GM12878 (cell line): ENCODE results near the gene SRBD1. TPM values are rescaled to one million over a fixed set of nuclear protein-coding genes. Genes with fewer than 3 reads are reported as not detected.

ENCODE experiments used
- ATAC-seq: fragments of 200-7000 bp; cut with Tn5 transposase; 3 replicates; pipeline ENCODE4 v1.9.1; 2020; ENCODE audit warnings: mild to moderate bottlenecking, moderate library complexity
- BruUV-seq: library from RNA; stranded (reverse); fragments of 400-500 nt; replicated peaks from 2 replicates; lab custom pipeline; 2021; lab: Mats Ljungman, UMichigan
- CTCF ChIA-PET: fragments of 300-600 bp; sonication (Branson Sonifier 250); formaldehyde crosslinking; extraction: SDS; loops from one replicate; lab custom pipeline; 2021; ENCODE audit warnings: inconsistent platforms; lab: Yijun Ruan, JAX
- POLR2A ChIA-PET: fragments of 350-600 bp; formaldehyde crosslinking; extraction: SDS; loops from one replicate; lab custom pipeline; 2021; ENCODE audit warnings: inconsistent platforms; lab: Charles Lee
- RAD21 ChIA-PET: fragments of 300-600 bp; sonication (Branson Sonifier 250); formaldehyde crosslinking; loops from one replicate; lab custom pipeline; 2023; ENCODE audit warnings: antibody characterized with exemption; ENCODE audit not compliant: unreplicated experiment; lab: Charles Lee
- SMC1A ChIA-PET: fragments of 300-600 bp; sonication (Branson Sonifier 250); formaldehyde crosslinking; loops from one replicate; lab custom pipeline; 2023; ENCODE audit not compliant: unreplicated experiment, uncharacterized antibody; lab: Charles Lee
- DNase-seq: peaks from one replicate; pipeline ENCODE4 v3.0.0-alpha.2; 2011; ENCODE audit warnings: low read depth, low spot score
- FAIRE-seq: peaks from 3 replicates; lab custom pipeline; 2011; peaks lifted over from hg19 to GRCh38; lab: Jason Lieb, UNC
- H2AFZ ChIP-seq: 2 replicates; pipeline ENCODE4 v1.6.0; 2011; ENCODE audit warnings: low read depth, low read length, control low read depth; ENCODE audit not compliant: control insufficient read depth
- H3K27ac ChIP-seq: 2 replicates; pipeline ENCODE4 v1.5.1; 2011; ENCODE audit warnings: control low read depth; ENCODE audit not compliant: control insufficient read depth, insufficient read depth
- H3K27me3 ChIP-seq, 2 experiments: replicated peaks in 1 of 2; 2 replicates each; pipeline versions ENCODE4 v1.6.0 to v1.6.1; 2011; ENCODE audit warnings: low read length in 1 of 2; ENCODE audit not compliant: control insufficient read depth in 2 of 2, insufficient read depth in 2 of 2
- H3K36me3 ChIP-seq, 2 experiments: 2 replicates each; pipeline ENCODE4 v1.5.1; 2011; ENCODE audit warnings: low read length in 1 of 2; ENCODE audit not compliant: control insufficient read depth in 2 of 2, insufficient read depth in 2 of 2
- H3K4me1 ChIP-seq: 2 replicates; pipeline ENCODE4 v1.6.1; 2011; ENCODE audit warnings: mild to moderate bottlenecking, low read length, moderate library complexity, mixed read lengths; ENCODE audit not compliant: control insufficient read depth, insufficient read depth
- H3K4me2 ChIP-seq: 2 replicates; pipeline ENCODE4 v1.6.0; 2011; ENCODE audit warnings: control low read depth; ENCODE audit not compliant: control insufficient read depth, insufficient read depth
- H3K4me3 ChIP-seq: fragments of 200-600 bp; sonication (generic); 2 replicates; pipeline ENCODE4 v1.5.1; 2016
- H3K79me2 ChIP-seq: 2 replicates; pipeline ENCODE4 v1.6.0; 2011; ENCODE audit warnings: low read length; ENCODE audit not compliant: control insufficient read depth, insufficient read depth
- H3K9ac ChIP-seq: 2 replicates; pipeline ENCODE4 v1.8.0; 2011; ENCODE audit warnings: low read length, control low read depth, mixed read lengths; ENCODE audit not compliant: control insufficient read depth, insufficient read depth
- H3K9me3 ChIP-seq: replicated peaks from 3 replicates; pipeline ENCODE4 v1.5.1; 2011; ENCODE audit warnings: mild to moderate bottlenecking, low read length; ENCODE audit not compliant: control insufficient read depth, insufficient read depth
- H4K20me1 ChIP-seq: 2 replicates; pipeline ENCODE4 v1.6.0; 2011; ENCODE audit not compliant: control insufficient read depth, insufficient read depth
- CBFB ChIP-seq: IDR thresholded peaks from 2 replicates; pipeline ENCODE4 v1.6.1; 2016; ENCODE audit warnings: antibody characterized with exemption, low read depth
- GATAD2B ChIP-seq: fragments of 450-650 bp; conservative IDR thresholded peaks from 2 replicates; pipeline ENCODE4 v1.6.1; 2017; ENCODE audit warnings: low read depth, mild to moderate bottlenecking, moderate library complexity
- IKZF1 ChIP-seq: fragments of 450-650 bp; conservative IDR thresholded peaks from 2 replicates; pipeline ENCODE4 v1.6.1; 2017; ENCODE audit warnings: antibody characterized with exemption, mild to moderate bottlenecking
- JUND ChIP-seq: IDR thresholded peaks from 2 replicates; pipeline ENCODE4 v1.6.1; 2012; ENCODE audit warnings: low read depth, mild to moderate bottlenecking, low read length, improper control_type of control experiment, moderate library complexity
- NR2C1 ChIP-seq: fragments of 450-650 bp; IDR thresholded peaks from 2 replicates; pipeline ENCODE4 v1.6.1; 2017; ENCODE audit warnings: antibody characterized with exemption, mild to moderate bottlenecking, moderate library complexity
- ZNF384 ChIP-seq: IDR thresholded peaks from 2 replicates; pipeline ENCODE4 v1.6.1; 2012; ENCODE audit warnings: low read depth, mild to moderate bottlenecking, low read length, improper control_type of control experiment, borderline replicate concordance
- in situ Hi-C: fragments of 300-500 bp; cut with MboI; formaldehyde crosslinking; loops from 9 replicates; pipeline ENCODE4 v1.14.3; 2018; ENCODE audit warnings: mixed read lengths
- intact Hi-C: fragments of 100-400 bp; cut with micrococcal nuclease; formaldehyde crosslinking; loops from one replicate; pipeline ENCODE4 v1.14.2; 2022; ENCODE audit not compliant: unreplicated experiment
- polyA plus RNA-seq, 11 experiments: library from polyadenylated mRNA; depleted of rRNA in 4 of 11; unstranded in 6 of 11; stranded (reverse) in 5 of 11; fragments of >200 nt; fragmentation: Nextera tagmentation in 4 of 11; fragmentation: Illumina TruSeq in 1 of 11; extraction: Ambion mirVana in 4 of 11; extraction: Trizol in 1 of 11; gene quantifications; 1 replicate in 1 of 11; 2 replicates in 10 of 11; pipeline versions ENCODE4 v1.2.1 to v1.2.3, GENCODE V29; 2011 to 2016; ENCODE audit warnings: inconsistent platforms in 2 of 11, missing spikeins in 2 of 11, low read depth in 1 of 11
- total RNA-seq, 4 experiments: library from RNA; depleted of rRNA in 3 of 4; stranded (reverse); fragments of >200 nt in 3 of 4; fragmentation: Illumina TruSeq in 1 of 4; extraction: Trizol in 1 of 4; gene quantifications; 2 replicates each; pipeline versions ENCODE4 v1.2.1 to v1.2.3, GENCODE V29; 2013 to 2021
- TF ChIP-seq, protein P1 (sequence below): fragments of 450-650 bp; formaldehyde crosslinking; IDR thresholded peaks from 2 replicates; pipeline ENCODE4 v1.4.0; 2022; ENCODE audit warnings: mild to moderate bottlenecking, moderate library complexity
- TF ChIP-seq, protein P2 (sequence below): IDR thresholded peaks from 2 replicates; pipeline ENCODE4 v1.6.1; 2011; ENCODE audit warnings: borderline replicate concordance, low read depth, mild to moderate bottlenecking, moderate library complexity, mixed read lengths, low read length; ENCODE audit not compliant: insufficient read depth; ENCODE audit errors: extremely low read length
- TF ChIP-seq, protein P3 (sequence below): fragments of 450-650 bp; IDR thresholded peaks from 2 replicates; pipeline ENCODE4 v1.6.1; 2017; ENCODE audit warnings: mild to moderate bottlenecking, low read depth, inconsistent platforms; ENCODE audit not compliant: poor library complexity, severe bottlenecking
- TF ChIP-seq, protein P4 (sequence below): IDR thresholded peaks from 2 replicates; pipeline ENCODE4 v1.6.1; 2012; ENCODE audit warnings: low read depth, low read length, improper control_type of control experiment
- TF ChIP-seq, protein P5 (sequence below): IDR thresholded peaks from 2 replicates; pipeline ENCODE4 v1.6.1; 2012; ENCODE audit warnings: improper control_type of control experiment, low read depth, low read length; ENCODE audit not compliant: insufficient replicate concordance

The SRBD1 gene
- total and polyA plus RNA-seq, 10 of the 15 experiments (the other 5 are each of a cell fraction or from before 2014, with no cell fraction given), result 9.7 to 33.1 (median 20.1) TPM

DNA sequence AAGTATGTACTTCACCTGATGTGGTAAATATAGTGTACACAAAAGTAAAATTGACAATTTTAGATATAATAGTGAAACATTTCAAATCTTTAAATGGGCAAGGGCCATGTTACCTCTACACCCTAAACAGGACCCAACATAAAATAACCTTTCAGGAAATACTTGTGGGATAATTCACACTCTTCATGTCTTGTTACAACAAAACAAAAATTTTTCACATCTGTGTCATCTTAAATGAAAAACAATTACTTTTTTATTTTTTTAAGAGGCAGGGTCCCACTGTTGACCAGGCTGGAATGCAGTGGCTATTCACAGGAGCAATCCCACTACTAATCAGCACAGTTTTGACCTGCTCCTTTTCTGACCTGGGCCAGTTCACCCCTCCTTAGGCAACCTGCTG is 42.1 kb downstream of the SRBD1 start:
- Histone ChIP-seq H3K4me1 (peaks cover 7% of the 10 kb centered on the region), H3K4me3 (no peak overlapping the region), H3K27ac (no peak overlapping the region), H3K9ac (no peak overlapping the region), H2AFZ (no peak overlapping the region), H3K9me3 (no peaks in the 10 kb centered on the region; the same call in 2 of the 3 replicates), H3K27me3 (no peaks in the 10 kb centered on the region), H3K4me2 (no peak overlapping the region), H4K20me1 (no peaks in the 10 kb centered on the region), H3K79me2 (no peaks in the 10 kb centered on the region), H3K36me3 (peaks cover 0 to 13% of the 10 kb centered on the region in 2 experiments; a peak in 2 of 4 replicates)
- ChIA-PET CTCF (interaction anchor here (2.0 kb wide), 1 partner anchor 10 kb away, joined by 8 read pairs; no protein-coding TSS in a partner anchor), SMC1A (no interaction called here), POLR2A (interaction anchor here (1.8 kb wide), 1 partner anchor 42 kb away, joined by 6 read pairs; the partner anchor contains the start of gene SRBD1), RAD21 (no interaction called here)
- intact Hi-C loops, result no loop called here
- DNase-seq (no peak), ATAC-seq (no peak), FAIRE-seq (no peak)
- no TSS peak for BruUV-seq
- in situ Hi-C loops, result no loop called here
- TF ChIP-seq IKZF1 (no peak), CBFB (no peak), NR2C1 (no peak), JUND (no peak), GATAD2B (no peak), ZNF384 (no peak)
- TF ChIP-seq, protein P1, sequence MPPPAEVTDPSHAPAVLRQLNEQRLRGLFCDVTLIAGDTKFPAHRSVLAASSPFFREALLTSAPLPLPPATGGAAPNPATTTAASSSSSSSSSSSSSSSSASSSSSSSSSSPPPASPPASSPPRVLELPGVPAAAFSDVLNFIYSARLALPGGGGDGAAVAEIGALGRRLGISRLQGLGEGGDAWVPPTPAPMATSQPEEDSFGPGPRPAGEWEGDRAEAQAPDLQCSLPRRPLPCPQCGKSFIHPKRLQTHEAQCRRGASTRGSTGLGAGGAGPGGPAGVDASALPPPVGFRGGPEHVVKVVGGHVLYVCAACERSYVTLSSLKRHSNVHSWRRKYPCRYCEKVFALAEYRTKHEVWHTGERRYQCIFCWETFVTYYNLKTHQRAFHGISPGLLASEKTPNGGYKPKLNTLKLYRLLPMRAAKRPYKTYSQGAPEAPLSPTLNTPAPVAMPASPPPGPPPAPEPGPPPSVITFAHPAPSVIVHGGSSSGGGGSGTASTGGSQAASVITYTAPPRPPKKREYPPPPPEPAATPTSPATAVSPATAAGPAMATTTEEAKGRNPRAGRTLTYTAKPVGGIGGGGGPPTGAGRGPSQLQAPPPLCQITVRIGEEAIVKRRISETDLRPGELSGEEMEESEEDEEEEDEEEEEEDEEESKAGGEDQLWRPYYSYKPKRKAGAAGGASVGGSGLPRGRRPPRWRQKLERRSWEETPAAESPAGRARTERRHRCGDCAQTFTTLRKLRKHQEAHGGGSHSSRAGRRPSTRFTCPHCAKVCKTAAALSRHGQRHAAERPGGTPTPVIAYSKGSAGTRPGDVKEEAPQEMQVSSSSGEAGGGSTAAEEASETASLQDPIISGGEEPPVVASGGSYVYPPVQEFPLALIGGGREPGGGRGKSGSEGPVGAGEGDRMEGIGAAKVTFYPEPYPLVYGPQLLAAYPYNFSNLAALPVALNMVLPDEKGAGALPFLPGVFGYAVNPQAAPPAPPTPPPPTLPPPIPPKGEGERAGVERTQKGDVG (CRISPR knock-in tag), result no peak
- TF ChIP-seq, protein P2, sequence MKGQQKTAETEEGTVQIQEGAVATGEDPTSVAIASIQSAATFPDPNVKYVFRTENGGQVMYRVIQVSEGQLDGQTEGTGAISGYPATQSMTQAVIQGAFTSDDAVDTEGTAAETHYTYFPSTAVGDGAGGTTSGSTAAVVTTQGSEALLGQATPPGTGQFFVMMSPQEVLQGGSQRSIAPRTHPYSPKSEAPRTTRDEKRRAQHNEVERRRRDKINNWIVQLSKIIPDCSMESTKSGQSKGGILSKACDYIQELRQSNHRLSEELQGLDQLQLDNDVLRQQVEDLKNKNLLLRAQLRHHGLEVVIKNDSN, result no peak
- TF ChIP-seq, protein P3, sequence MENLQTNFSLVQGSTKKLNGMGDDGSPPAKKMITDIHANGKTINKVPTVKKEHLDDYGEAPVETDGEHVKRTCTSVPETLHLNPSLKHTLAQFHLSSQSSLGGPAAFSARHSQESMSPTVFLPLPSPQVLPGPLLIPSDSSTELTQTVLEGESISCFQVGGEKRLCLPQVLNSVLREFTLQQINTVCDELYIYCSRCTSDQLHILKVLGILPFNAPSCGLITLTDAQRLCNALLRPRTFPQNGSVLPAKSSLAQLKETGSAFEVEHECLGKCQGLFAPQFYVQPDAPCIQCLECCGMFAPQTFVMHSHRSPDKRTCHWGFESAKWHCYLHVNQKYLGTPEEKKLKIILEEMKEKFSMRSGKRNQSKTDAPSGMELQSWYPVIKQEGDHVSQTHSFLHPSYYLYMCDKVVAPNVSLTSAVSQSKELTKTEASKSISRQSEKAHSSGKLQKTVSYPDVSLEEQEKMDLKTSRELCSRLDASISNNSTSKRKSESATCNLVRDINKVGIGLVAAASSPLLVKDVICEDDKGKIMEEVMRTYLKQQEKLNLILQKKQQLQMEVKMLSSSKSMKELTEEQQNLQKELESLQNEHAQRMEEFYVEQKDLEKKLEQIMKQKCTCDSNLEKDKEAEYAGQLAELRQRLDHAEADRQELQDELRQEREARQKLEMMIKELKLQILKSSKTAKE, result no peak
- TF ChIP-seq, protein P4, sequence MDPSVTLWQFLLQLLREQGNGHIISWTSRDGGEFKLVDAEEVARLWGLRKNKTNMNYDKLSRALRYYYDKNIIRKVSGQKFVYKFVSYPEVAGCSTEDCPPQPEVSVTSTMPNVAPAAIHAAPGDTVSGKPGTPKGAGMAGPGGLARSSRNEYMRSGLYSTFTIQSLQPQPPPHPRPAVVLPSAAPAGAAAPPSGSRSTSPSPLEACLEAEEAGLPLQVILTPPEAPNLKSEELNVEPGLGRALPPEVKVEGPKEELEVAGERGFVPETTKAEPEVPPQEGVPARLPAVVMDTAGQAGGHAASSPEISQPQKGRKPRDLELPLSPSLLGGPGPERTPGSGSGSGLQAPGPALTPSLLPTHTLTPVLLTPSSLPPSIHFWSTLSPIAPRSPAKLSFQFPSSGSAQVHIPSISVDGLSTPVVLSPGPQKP, result no peak
- TF ChIP-seq, protein P5, sequence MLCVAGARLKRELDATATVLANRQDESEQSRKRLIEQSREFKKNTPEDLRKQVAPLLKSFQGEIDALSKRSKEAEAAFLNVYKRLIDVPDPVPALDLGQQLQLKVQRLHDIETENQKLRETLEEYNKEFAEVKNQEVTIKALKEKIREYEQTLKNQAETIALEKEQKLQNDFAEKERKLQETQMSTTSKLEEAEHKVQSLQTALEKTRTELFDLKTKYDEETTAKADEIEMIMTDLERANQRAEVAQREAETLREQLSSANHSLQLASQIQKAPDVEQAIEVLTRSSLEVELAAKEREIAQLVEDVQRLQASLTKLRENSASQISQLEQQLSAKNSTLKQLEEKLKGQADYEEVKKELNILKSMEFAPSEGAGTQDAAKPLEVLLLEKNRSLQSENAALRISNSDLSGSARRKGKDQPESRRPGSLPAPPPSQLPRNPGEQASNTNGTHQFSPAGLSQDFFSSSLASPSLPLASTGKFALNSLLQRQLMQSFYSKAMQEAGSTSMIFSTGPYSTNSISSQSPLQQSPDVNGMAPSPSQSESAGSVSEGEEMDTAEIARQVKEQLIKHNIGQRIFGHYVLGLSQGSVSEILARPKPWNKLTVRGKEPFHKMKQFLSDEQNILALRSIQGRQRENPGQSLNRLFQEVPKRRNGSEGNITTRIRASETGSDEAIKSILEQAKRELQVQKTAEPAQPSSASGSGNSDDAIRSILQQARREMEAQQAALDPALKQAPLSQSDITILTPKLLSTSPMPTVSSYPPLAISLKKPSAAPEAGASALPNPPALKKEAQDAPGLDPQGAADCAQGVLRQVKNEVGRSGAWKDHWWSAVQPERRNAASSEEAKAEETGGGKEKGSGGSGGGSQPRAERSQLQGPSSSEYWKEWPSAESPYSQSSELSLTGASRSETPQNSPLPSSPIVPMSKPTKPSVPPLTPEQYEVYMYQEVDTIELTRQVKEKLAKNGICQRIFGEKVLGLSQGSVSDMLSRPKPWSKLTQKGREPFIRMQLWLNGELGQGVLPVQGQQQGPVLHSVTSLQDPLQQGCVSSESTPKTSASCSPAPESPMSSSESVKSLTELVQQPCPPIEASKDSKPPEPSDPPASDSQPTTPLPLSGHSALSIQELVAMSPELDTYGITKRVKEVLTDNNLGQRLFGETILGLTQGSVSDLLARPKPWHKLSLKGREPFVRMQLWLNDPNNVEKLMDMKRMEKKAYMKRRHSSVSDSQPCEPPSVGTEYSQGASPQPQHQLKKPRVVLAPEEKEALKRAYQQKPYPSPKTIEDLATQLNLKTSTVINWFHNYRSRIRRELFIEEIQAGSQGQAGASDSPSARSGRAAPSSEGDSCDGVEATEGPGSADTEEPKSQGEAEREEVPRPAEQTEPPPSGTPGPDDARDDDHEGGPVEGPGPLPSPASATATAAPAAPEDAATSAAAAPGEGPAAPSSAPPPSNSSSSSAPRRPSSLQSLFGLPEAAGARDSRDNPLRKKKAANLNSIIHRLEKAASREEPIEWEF, result no peak
